Measurements from ENCODE around the gene PGGHG. TPM values are rescaled to one million over a fixed set of nuclear protein-coding genes. Genes with fewer than 3 reads are reported as not detected.
A peak's percentile ranks its signal among the peaks of the same experiment; 100 is the strongest.
"Not testable (repeated sequence)": the region's sequence is repeated elsewhere in the genome, so short reads cannot be mapped to it uniquely, and the experiment has no call there.

Gene PGGHG
- polyA plus RNA-seq, 3 donors: 1.6 to 82.9 (median 2.1) TPM

DNA sequence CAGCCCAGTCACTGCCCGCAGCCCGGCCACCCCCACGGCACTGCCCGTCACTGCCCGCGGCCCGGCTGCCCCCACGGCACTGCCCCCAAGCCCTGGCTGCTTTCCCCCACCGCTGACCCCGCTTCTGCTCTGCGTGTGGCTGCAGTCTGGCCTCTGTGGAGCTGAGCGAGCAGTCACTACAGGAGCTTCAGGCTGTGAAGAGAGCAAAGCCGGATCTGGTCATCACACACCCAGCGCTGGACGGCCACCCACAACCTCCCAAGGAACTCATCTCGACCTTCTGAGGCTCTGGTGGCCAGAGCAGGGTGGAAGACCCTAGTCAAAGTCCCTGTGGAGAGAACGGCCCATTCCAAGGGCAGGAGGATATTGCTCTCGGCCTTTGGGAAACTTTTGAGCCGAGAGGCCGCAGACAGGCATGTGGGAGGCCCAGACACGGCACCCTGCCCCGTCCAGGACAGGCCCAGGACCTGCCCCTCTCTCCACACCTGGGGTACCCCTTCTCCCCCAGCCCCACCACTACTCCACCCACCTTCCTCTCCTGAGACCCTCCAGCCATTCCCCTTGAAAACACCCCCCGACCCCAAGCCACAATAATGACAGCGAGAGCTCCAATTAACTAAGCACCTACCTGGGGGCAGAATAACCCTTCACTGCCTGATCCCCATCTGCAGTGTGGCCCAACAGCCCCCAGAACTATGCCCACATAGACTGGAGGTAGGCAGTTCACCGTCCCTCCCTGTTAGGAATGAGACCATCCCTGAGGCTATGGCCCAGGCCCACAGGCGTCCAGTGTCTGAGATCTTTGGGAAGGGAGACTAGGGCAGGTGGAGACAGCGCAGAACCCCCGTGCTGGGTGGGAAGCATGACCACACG lies 3.7 kb upstream of the PGGHG start:
- peaks cover 27 to 37% of the 10 kb centered on the region in 2 donors for H3K4me1 ChIP-seq (ENCODE audit: control insufficient read depth in 1 of 2, insufficient read depth in 2 of 2, low read length in 2 of 2)
- intact Hi-C loops (cut with micrococcal nuclease): loop anchor here in 1 of 2 donors (5.0 kb wide), 1 partner anchor 33 kb away; no protein-coding TSS in a partner anchor
- H3K9ac ChIP-seq (ENCODE audit: insufficient read depth, low read length, poor library complexity, severe bottlenecking): no peak overlapping the region
- H2AFZ ChIP-seq (ENCODE audit: insufficient read depth, low read depth, low read length, poor library complexity, severe bottlenecking): no peak overlapping the region
- peak overlapping the region in 1 of 2 donors; percentile 40 for H3K4me3 Mint-ChIP-seq
- H3K27ac ChIP-seq (ENCODE audit: low read depth in 1 of 2, low read length in 2 of 2): no peak overlapping the region
- 92% methylated on average over 25 of the region's 29 CpGs for WGBS (ENCODE audit: insufficient coverage)
- peaks cover 59 to 84% (median 61%) of the 10 kb centered on the region in 3 donors for H3K27me3 Mint-ChIP-seq (ENCODE audit: low read depth in 3 of 3)
- no peak for DNase-seq
- H3K9me3 ChIP-seq (replicated peaks in 1 of 2; ENCODE audit: control insufficient read depth in 1 of 2, insufficient read depth in 1 of 2, low read length in 2 of 2): peaks cover 0 to 13% of the 10 kb centered on the region in 2 donors
- H3K36me3 ChIP-seq (replicated peaks in 1 of 2; ENCODE audit: control insufficient read depth in 1 of 2, insufficient read depth in 2 of 2, low read length in 2 of 2): no peaks in the 10 kb centered on the region
- no peak overlapping the region for H3K4me3 ChIP-seq (replicated peaks in 1 of 3; ENCODE audit: low read depth in 2 of 3, low read length in 3 of 3)
- H3K9me3 Mint-ChIP-seq: peaks cover 0 to 27% (median 10%) of the 10 kb centered on the region in 7 donors
- TF ChIP-seq, protein P1, sequence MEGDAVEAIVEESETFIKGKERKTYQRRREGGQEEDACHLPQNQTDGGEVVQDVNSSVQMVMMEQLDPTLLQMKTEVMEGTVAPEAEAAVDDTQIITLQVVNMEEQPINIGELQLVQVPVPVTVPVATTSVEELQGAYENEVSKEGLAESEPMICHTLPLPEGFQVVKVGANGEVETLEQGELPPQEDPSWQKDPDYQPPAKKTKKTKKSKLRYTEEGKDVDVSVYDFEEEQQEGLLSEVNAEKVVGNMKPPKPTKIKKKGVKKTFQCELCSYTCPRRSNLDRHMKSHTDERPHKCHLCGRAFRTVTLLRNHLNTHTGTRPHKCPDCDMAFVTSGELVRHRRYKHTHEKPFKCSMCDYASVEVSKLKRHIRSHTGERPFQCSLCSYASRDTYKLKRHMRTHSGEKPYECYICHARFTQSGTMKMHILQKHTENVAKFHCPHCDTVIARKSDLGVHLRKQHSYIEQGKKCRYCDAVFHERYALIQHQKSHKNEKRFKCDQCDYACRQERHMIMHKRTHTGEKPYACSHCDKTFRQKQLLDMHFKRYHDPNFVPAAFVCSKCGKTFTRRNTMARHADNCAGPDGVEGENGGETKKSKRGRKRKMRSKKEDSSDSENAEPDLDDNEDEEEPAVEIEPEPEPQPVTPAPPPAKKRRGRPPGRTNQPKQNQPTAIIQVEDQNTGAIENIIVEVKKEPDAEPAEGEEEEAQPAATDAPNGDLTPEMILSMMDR (IDR thresholded peaks at IDR 0.05): no peak
- peaks cover 24 to 51% of the 10 kb centered on the region in 2 donors for H3K27me3 ChIP-seq (ENCODE audit: control insufficient read depth in 2 of 2, insufficient read depth in 2 of 2, low read length in 2 of 2)
- peaks cover 9 to 19% of the 10 kb centered on the region in 2 donors for H3K36me3 Mint-ChIP-seq
- H3K4me1 Mint-ChIP-seq: peaks cover 32% of the 10 kb centered on the region
- H3K79me2 ChIP-seq (ENCODE audit: insufficient read depth, low read length): no peaks in the 10 kb centered on the region
- no peak overlapping the region for H3K4me2 ChIP-seq (replicated peaks; ENCODE audit: extremely low read depth, low read length, poor library complexity, severe bottlenecking)
- H4K20me1 ChIP-seq (ENCODE audit: insufficient read depth, low read length): peaks cover 5% of the 10 kb centered on the region
- H3K27ac Mint-ChIP-seq: no peak overlapping the region

DNA sequence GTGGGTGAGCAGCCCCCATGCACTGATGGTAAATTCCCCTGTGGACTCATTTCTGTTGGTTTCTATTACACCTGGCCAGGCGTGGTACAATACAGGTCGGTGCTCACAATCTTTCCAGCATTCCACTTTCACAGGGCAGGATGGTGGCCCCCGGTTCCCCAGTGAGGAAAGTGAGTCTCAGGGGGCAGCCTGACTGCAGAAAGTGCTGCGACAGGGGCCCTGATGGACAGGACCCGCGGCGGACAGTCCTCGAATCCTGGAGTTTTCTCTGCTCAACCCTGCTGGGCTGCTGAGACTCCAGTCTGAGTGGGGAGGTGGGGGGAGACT lies 3.1 kb upstream of the PGGHG start:
- Mint-ChIP-seq H3K4me3 (peak overlapping the region in 1 of 2 donors; percentile 21), H3K36me3 (peaks cover 7 to 19% of the 10 kb centered on the region in 2 donors), H3K4me1 (peaks cover 29% of the 10 kb centered on the region), H3K27ac (no peak overlapping the region), H3K9me3 (peaks cover 0 to 24% (median 10%) of the 10 kb centered on the region in 7 donors), H3K27me3 (ENCODE audit: low read depth in 3 of 3) (peaks cover 55 to 82% (median 59%) of the 10 kb centered on the region in 3 donors)
- H2AFZ ChIP-seq (ENCODE audit: insufficient read depth, low read depth, low read length, poor library complexity, severe bottlenecking): no peak overlapping the region
- TF ChIP-seq, protein P1 (IDR thresholded peaks at IDR 0.05): no peak
- peaks cover 23 to 31% of the 10 kb centered on the region in 2 donors for H3K4me1 ChIP-seq (ENCODE audit: control insufficient read depth in 1 of 2, insufficient read depth in 2 of 2, low read length in 2 of 2)
- no peaks in the 10 kb centered on the region for H3K79me2 ChIP-seq (ENCODE audit: insufficient read depth, low read length)
- H3K9me3 ChIP-seq (replicated peaks in 1 of 2; ENCODE audit: control insufficient read depth in 1 of 2, insufficient read depth in 1 of 2, low read length in 2 of 2): peaks cover 0 to 13% of the 10 kb centered on the region in 2 donors
- no peak overlapping the region for H3K9ac ChIP-seq (ENCODE audit: insufficient read depth, low read length, poor library complexity, severe bottlenecking)
- DNase-seq: no peak
- no peak overlapping the region for H3K4me3 ChIP-seq (replicated peaks in 1 of 3; ENCODE audit: low read depth in 2 of 3, low read length in 3 of 3)
- no peak overlapping the region for H3K27ac ChIP-seq (ENCODE audit: low read depth in 1 of 2, low read length in 2 of 2)
- 100% methylated on average over 1 of the region's 8 CpGs for WGBS (ENCODE audit: insufficient coverage)
- intact Hi-C loops (cut with micrococcal nuclease): loop anchor here in 1 of 2 donors (5.0 kb wide), 1 partner anchor 34 kb away; no protein-coding TSS in a partner anchor
- H3K4me2 ChIP-seq (replicated peaks; ENCODE audit: extremely low read depth, low read length, poor library complexity, severe bottlenecking): no peak overlapping the region
- peaks cover 5% of the 10 kb centered on the region for H4K20me1 ChIP-seq (ENCODE audit: insufficient read depth, low read length)
- peaks cover 20 to 48% of the 10 kb centered on the region in 2 donors for H3K27me3 ChIP-seq (ENCODE audit: control insufficient read depth in 2 of 2, insufficient read depth in 2 of 2, low read length in 2 of 2)
- no peaks in the 10 kb centered on the region for H3K36me3 ChIP-seq (replicated peaks in 1 of 2; ENCODE audit: control insufficient read depth in 1 of 2, insufficient read depth in 2 of 2, low read length in 2 of 2)

DNA sequence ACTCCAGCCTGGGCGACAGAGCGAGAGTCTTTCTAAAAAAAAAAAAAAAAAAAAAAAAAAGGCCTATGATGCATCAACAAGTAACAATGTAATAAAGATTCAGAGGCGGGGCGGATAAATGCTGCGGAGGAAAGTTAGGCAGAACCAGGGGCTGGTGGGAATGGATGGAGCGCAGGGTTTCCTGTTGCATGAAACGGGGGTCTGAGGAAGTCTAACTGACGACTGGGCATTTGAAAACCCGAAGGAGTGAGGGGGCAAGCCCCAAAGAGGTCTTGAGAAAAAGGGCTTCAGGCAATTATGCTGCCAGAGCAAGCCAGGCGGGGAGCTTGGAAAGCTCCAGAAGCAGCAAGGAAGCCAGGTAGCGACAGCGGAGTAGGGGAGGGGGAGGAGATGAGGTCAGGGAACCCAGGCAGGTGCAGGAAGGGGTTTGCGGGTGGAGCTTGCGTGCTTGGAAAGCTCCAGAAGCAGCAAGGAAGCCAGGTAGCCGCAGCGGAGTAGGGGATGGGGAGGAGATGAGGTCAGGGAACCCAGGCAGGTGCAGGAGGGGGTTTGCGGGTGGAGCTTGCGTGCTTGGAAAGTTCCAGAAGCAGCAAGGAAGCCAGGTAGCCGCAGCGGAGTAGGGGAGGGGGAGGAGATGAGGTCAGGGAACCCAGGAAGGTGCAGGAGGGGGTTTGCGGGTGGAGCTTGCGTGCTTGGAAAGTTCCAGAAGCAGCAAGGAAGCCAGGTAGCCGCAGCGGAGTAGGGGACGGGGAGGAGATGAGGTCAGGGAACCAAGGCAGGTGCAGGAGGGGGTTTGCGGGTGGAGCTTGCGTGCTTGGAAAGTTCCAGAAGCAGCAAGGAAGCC lies 1.7 kb upstream of the PGGHG start:
- H3K27ac ChIP-seq (ENCODE audit: low read depth in 1 of 2, low read length in 2 of 2); H3K79me2 ChIP-seq (ENCODE audit: insufficient read depth, low read length); H3K9me3 ChIP-seq (replicated peaks in 1 of 2; ENCODE audit: control insufficient read depth in 1 of 2, insufficient read depth in 1 of 2, low read length in 2 of 2); H4K20me1 ChIP-seq (ENCODE audit: insufficient read depth, low read length); H3K27ac Mint-ChIP-seq; H3K36me3 ChIP-seq (replicated peaks in 1 of 2; ENCODE audit: control insufficient read depth in 1 of 2, insufficient read depth in 2 of 2, low read length in 2 of 2); DNase-seq; H3K9ac ChIP-seq (ENCODE audit: insufficient read depth, low read length, poor library complexity, severe bottlenecking); H3K4me3 ChIP-seq (replicated peaks in 1 of 3; ENCODE audit: low read depth in 2 of 3, low read length in 3 of 3); H2AFZ ChIP-seq (ENCODE audit: insufficient read depth, low read depth, low read length, poor library complexity, severe bottlenecking): not testable (repeated sequence)
- peaks cover 14 to 20% of the 10 kb centered on the region in 2 donors for H3K4me1 ChIP-seq (ENCODE audit: control insufficient read depth in 1 of 2, insufficient read depth in 2 of 2, low read length in 2 of 2)
- H3K4me2 ChIP-seq (replicated peaks; ENCODE audit: extremely low read depth, low read length, poor library complexity, severe bottlenecking): peak overlapping the region; percentile 92
- intact Hi-C loops (cut with micrococcal nuclease): loop anchor here in 1 of 2 donors (5.0 kb wide), 1 partner anchor 35 kb away; no protein-coding TSS in a partner anchor
- peaks cover 7 to 34% of the 10 kb centered on the region in 2 donors for H3K27me3 ChIP-seq (ENCODE audit: control insufficient read depth in 2 of 2, insufficient read depth in 2 of 2, low read length in 2 of 2)
- Mint-ChIP-seq H3K27me3 (ENCODE audit: low read depth in 3 of 3) (peaks cover 42 to 69% (median 45%) of the 10 kb centered on the region in 3 donors), H3K4me1 (peaks cover 19% of the 10 kb centered on the region), H3K36me3 (peaks cover 4 to 18% of the 10 kb centered on the region in 2 donors), H3K4me3 (peak overlapping the region; percentile 25 to 95), H3K9me3 (peaks cover 0 to 12% (median 6%) of the 10 kb centered on the region in 7 donors)
- 77% methylated on average over 16 of the region's 27 CpGs for WGBS (ENCODE audit: insufficient coverage)

All from CD14-positive monocyte (primary cell).